OCI-LY7 (cell line): ENCODE data around the gene TRIM7. TPM values are rescaled to one million over a fixed set of nuclear protein-coding genes. Genes with fewer than 3 reads are reported as not detected.
"Not testable (repeated sequence)": the region's sequence is repeated elsewhere in the genome, so short reads cannot be mapped to it uniquely, and the experiment has no call there.

Experiments used
- BruUV-seq: library from RNA; stranded (reverse); fragments of 400-500 nt; replicated peaks from 2 replicates; lab custom pipeline; 2021; lab: Mats Ljungman, UMichigan
- CTCF ChIA-PET: fragments of 300-600 bp; sonication (Branson Sonifier 250); formaldehyde crosslinking; loops from one replicate; lab custom pipeline; 2022; ENCODE audit warnings: antibody characterized with exemption; ENCODE audit not compliant: unreplicated experiment; lab: Charles Lee
- POLR2A ChIA-PET: fragments of 300-600 bp; sonication (Branson Sonifier 250); formaldehyde crosslinking; loops from one replicate; lab custom pipeline; 2022; ENCODE audit warnings: antibody characterized with exemption; lab: Charles Lee
- DNase-seq: peaks from one replicate; pipeline ENCODE4 v3.0.0-alpha.2; 2015; ENCODE audit warnings: low spot score
- H2AFZ ChIP-seq: fragments of 200-600 bp; sonication (generic), shearing (Covaris generic); 2 replicates; pipeline ENCODE4 v1.6.1; 2014; ENCODE audit warnings: mild to moderate bottlenecking, antibody characterized with exemption, low read length, moderate library complexity
- H3K27ac ChIP-seq: fragments of 200-600 bp; sonication (generic); 2 replicates; pipeline ENCODE4 v1.5.1; 2014; ENCODE audit warnings: mixed run types, low read depth, mild to moderate bottlenecking, moderate library complexity, low read length, inconsistent platforms; ENCODE audit not compliant: poor library complexity, severe bottlenecking
- H3K36me3 ChIP-seq: fragments of 200-600 bp; sonication (generic); 2 replicates; pipeline ENCODE4 v1.6.1; 2014; ENCODE audit warnings: mild to moderate bottlenecking, antibody characterized with exemption, low read length, moderate library complexity, mixed read lengths; ENCODE audit not compliant: insufficient read depth
- H3K4me1 ChIP-seq: fragments of 200-600 bp; sonication (generic); 2 replicates; pipeline ENCODE4 v1.5.1; 2014; ENCODE audit warnings: mild to moderate bottlenecking, low read length; ENCODE audit not compliant: insufficient read depth, poor library complexity, severe bottlenecking
- H3K4me2 ChIP-seq: fragments of 200-600 bp; sonication (generic); 2 replicates; pipeline ENCODE4 v1.6.1; 2014; ENCODE audit warnings: mild to moderate bottlenecking, low read length
- H3K4me3 ChIP-seq: fragments of 200-600 bp; sonication (generic); 2 replicates; pipeline ENCODE4 v1.5.1; 2014; ENCODE audit warnings: mild to moderate bottlenecking, low read depth, low read length; ENCODE audit not compliant: poor library complexity, severe bottlenecking
- H3K79me2 ChIP-seq: fragments of 200-600 bp; sonication (generic); 2 replicates; pipeline ENCODE4 v1.6.1; 2016; ENCODE audit warnings: low read depth, mild to moderate bottlenecking, low read length, moderate library complexity, mixed read lengths; ENCODE audit not compliant: insufficient read depth
- H3K9me2 ChIP-seq: fragments of 200-600 bp; sonication (generic); 2 replicates; pipeline ENCODE4 v1.6.1; 2016; ENCODE audit warnings: mild to moderate bottlenecking, low read length, mixed read lengths; ENCODE audit not compliant: insufficient read depth
- H3K9me3 ChIP-seq: fragments of 200-600 bp; sonication (generic); 2 replicates; pipeline ENCODE4 v1.6.1; 2014; ENCODE audit warnings: mild to moderate bottlenecking, mixed run types, low read length, mixed read lengths
- H4K20me1 ChIP-seq: fragments of 200-600 bp; sonication (generic); 2 replicates; pipeline ENCODE4 v1.6.1; 2014; ENCODE audit warnings: mild to moderate bottlenecking, antibody characterized with exemption, low read length, moderate library complexity, mixed read lengths; ENCODE audit not compliant: insufficient read depth
- CTCF ChIP-seq: fragments of 200-600 bp; sonication (generic); conservative IDR thresholded peaks from 2 replicates; pipeline ENCODE4 v1.5.1; 2014; ENCODE audit warnings: mild to moderate bottlenecking, antibody characterized with exemption, low read length, moderate library complexity, mixed read lengths
- EZH2phosphoT487 ChIP-seq: fragments of 200-600 bp; sonication (generic); IDR thresholded peaks from 2 replicates; pipeline ENCODE4 v1.6.1; 2018; ENCODE audit warnings: low read depth, borderline replicate concordance, mild to moderate bottlenecking, mixed run types, antibody characterized with exemption, low read length, moderate library complexity, mixed read lengths
- intact Hi-C: fragments of 100-400 bp; cut with micrococcal nuclease; formaldehyde crosslinking; loops from one replicate; pipeline ENCODE4 v1.10.0; 2022; ENCODE audit not compliant: unreplicated experiment
- total RNA-seq, 2 experiments: library from RNA; depleted of rRNA in 1 of 2; stranded (reverse); fragments of >200 nt in 1 of 2; shearing (Covaris generic) in 1 of 2; gene quantifications; 2 replicates each; pipeline ENCODE4 v1.2.3, GENCODE V29; 2014 to 2022

Gene TRIM7
- total RNA-seq, 2 experiments from 2014 or later, result 0.22 to 1.8 TPM

GRCh38 chr5:181161534-181162175 lies 43.3 kb downstream of the TRIM7 start:
- intact Hi-C loops, result no loop called here
- Histone ChIP-seq H3K27ac (peak overlapping the region; percentile 68), H4K20me1 (no peaks in the 10 kb centered on the region), H3K9me2 (no peaks in the 10 kb centered on the region), H3K79me2 (no peaks in the 10 kb centered on the region), H3K4me1 (peaks cover 48% of the 10 kb centered on the region), H3K4me2 (peak overlapping the region; percentile 78), H3K9me3 (no peaks in the 10 kb centered on the region), H2AFZ (peak overlapping the region; percentile 77), H3K36me3 (no peaks in the 10 kb centered on the region), H3K4me3 (peak overlapping the region; percentile 62)
- CTCF ChIA-PET, result interaction anchor here (0.6 kb wide), 1 partner anchor 75 kb away, joined by 3 read pairs; no protein-coding TSS in a partner anchor
- DNase-seq, result no peak
- BruUV-seq, result no TSS peak
- TF ChIP-seq EZH2phosphoT487, result no peak
- no peak for TF ChIP-seq CTCF
- POLR2A ChIA-PET, result interaction anchor here (0.6 to 1.3 kb wide), 5 partner anchors 10 to 370 kb away, joined by 3 to 6 read pairs (median 4); partner anchors contain the start of gene TRIM41

- H4K20me1 ChIP-seq, H3K9me2 ChIP-seq, BruUV-seq, CTCF ChIA-PET, H3K79me2 ChIP-seq, H3K9me3 ChIP-seq, H3K36me3 ChIP-seq: not testable (repeated sequence)
- POLR2A ChIA-PET, result interaction anchor here (0.6 to 1.3 kb wide), 5 partner anchors 9 to 370 kb away, joined by 3 to 6 read pairs (median 4); partner anchors contain the start of gene TRIM41
- peak; percentile 59 for DNase-seq
- Histone ChIP-seq H3K4me1 (peaks cover 45% of the 10 kb centered on the region), H2AFZ (peak overlapping the region; percentile 77), H3K27ac (peak overlapping the region; percentile 68), H3K4me3 (peak overlapping the region; percentile 62), H3K4me2 (peak overlapping the region; percentile 78)
- intact Hi-C loops, result loop anchor here (1.0 kb wide), 1 partner anchor 23 kb away; no protein-coding TSS in a partner anchor
Observed at GRCh38 chr5:181160755-181161533, 44.1 kb downstream of the TRIM7 start.

GRCh38 chr5:181160152-181160754 lies 44.7 kb downstream of the TRIM7 start:
- H4K20me1 ChIP-seq, result no peaks in the 10 kb centered on the region
- H3K4me3 ChIP-seq, result peak overlapping the region; percentile 48
- POLR2A ChIA-PET, result interaction anchor here (1.1 to 1.4 kb wide), 2 partner anchors 12 to 24 kb away, joined by 3 to 4 read pairs; no protein-coding TSS in a partner anchor
- no peaks in the 10 kb centered on the region for H3K9me3 ChIP-seq
- CTCF ChIA-PET, result no interaction called here
- peak overlapping the region; percentile 70 for H3K4me2 ChIP-seq
- no peaks in the 10 kb centered on the region for H3K79me2 ChIP-seq
- no TSS peak for BruUV-seq
- H3K4me1 ChIP-seq, result peaks cover 39% of the 10 kb centered on the region
- H3K9me2 ChIP-seq, result no peaks in the 10 kb centered on the region
- intact Hi-C loops, result loop anchor here (1.0 kb wide), 1 partner anchor 24 kb away; no protein-coding TSS in a partner anchor
- H3K27ac ChIP-seq, result peak overlapping the region; percentile 80
- peak; percentile 66 for DNase-seq
- no peaks in the 10 kb centered on the region for H3K36me3 ChIP-seq
- H2AFZ ChIP-seq, result peak overlapping the region; percentile 76; the same call in 1 of the 2 replicates
- TF ChIP-seq CTCF (no peak), EZH2phosphoT487 (no peak)
